OCI-M1 (cell line): ENCODE results near the gene SNAPC2.
"Not testable (repeated sequence)": the region's sequence is repeated elsewhere in the genome, so short reads cannot be mapped to it uniquely, and the experiment has no call there.

Experiments
- DNase-seq: peaks from one replicate; lab custom pipeline; 2025; lab: John Stamatoyannopoulos, UW

Gene SNAPC2

DNA sequence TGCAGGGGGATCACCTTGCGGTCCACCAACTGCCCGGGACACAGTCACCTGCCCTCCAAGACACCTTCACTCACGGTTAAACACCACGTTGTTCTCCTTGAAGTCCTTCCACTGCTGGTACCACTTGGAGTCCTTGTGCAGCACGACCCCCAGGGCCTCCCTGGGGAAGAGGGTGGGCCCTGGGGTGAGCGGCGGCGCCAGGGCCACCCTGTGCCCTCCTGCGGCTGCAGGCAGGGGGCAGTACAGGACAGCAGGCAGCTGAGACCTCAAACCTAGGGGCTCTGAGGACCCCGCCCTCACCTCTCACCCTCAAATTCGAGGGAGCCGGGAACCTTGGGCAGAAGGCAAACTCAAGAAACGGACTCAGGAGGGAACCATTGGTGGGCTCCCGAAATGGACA is 13.3 kb downstream of the SNAPC2 start:
- DNase-seq, result no peak

GRCh38 chr19:7933828-7934725 is 13.9 kb downstream of the SNAPC2 start:
- DNase-seq, result no peak

DNA sequence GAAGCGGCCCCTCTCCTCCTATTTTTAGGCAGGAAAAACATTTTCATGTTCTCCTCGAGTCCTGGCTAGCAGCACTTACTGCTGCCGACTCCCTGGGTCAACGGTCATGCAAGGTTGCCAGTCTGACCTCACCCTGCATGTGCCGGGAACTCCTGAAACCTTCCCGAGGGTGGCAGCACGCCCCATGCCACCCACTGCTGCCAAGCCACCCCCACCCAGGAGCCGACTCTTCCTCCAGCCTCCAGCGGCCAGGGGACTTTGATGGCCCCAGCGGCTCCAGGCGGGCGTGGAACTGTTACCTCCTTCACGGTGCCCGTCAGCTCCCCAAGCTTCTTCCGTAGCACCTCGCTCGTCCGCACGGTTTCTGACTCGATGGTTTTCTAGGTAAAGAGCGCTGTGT is 14.6 kb downstream of the SNAPC2 start:
- DNase-seq, result no peak

DNA sequence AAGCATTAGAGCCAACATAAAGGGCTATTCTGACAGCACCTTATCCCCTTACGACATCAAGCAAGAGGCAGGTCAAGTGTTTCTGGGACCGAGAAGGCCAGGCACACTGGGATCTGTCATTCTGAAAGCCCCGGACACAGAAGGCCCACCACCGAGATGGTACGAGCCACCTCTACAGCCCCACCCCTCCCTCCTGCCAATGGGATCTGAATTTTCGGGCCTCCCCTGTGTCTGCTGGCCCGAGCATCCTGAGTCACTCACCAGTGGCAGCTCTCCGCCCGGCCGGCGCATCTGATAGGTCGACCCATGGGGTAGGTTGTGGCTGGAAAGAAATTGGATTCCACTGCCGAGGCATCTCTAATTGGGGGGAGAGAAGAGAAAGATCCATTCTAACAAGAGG is 20.7 kb downstream of the SNAPC2 start:
- no peak for DNase-seq

DNA sequence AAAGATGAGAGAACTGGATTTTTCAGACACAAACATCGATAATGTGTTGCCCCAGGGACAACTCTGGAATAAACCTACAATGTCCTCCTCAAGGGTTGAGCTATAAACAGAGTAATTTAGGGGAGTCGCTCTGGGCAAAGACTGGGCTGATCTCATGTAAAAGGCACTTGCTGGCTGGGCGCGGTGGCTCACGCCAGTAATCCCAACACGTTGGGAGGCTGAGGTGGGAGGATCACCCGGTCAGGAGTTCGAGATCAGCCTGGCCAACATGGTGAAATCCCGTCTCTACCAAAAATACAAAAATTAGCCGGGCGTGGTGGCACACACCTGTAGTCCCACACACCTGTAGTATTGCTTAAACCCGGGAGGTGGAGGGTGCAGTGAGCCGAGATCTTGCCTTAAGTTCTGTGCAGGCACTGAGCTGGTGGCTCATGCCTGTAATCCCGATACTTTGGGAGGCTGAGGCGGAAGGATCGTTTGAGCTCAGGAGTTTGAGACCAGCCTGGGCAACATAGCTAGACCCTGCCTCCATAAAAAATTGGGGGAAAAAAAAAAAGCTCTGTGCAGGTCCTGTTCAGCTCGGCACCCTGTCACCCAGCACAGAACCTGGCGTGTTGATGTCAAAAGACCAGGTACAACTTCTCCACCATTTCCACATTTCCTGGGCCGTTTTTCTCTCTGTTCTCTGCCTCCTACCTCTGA is 21.9 kb downstream of the SNAPC2 start:
- DNase-seq, result no peak

GRCh38 chr19:7942981-7943443 is 22.9 kb downstream of the SNAPC2 start:
- peak; percentile 40 for DNase-seq

GRCh38 chr19:7943444-7944176 is 23.5 kb downstream of the SNAPC2 start, which contains the start of gene TIMM44:
Gene TIMM44 (minus strand): TSS chr19:7943666. CDS start chr19:7943651, 15 bp downstream.
- DNase-seq, result peak; percentile 100

DNA sequence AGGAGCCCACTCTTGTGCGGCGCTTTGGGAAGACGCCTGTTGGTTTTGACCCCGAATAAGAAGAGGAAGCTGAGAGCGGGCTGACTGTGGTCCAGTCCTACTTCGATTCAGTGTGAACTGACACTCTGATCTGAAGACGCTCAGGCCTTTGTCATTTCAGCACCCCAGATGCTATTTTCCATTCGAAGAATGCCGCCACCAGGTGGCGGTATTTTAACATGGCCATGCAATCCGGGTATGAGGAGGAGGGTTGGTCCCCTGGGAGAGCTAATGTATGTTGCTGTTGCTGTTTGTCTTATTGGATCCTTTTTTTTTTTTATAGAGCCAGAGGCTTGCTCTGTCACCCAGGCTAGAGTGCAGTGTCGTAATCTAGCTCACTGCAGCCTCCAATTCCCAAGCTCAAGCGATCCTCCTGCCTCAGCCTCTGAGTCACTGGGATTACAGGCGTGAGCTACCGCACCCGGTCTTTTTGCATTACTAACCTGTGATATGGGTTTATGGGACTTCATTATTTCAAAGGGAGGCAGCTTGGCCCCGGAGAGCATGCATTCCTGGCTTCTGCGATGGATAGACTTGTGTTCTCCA is 24.1 kb downstream of the SNAPC2 start:
- peak; percentile 97 for DNase-seq

- DNase-seq, result no peak
These were observed 27.8 kb downstream of the SNAPC2 start for GRCh38 chr19:7947939-7948338.

GRCh38 chr19:7953060-7953459 is 32.9 kb downstream of the SNAPC2 start:
- DNase-seq, result peak; percentile 28

DNA sequence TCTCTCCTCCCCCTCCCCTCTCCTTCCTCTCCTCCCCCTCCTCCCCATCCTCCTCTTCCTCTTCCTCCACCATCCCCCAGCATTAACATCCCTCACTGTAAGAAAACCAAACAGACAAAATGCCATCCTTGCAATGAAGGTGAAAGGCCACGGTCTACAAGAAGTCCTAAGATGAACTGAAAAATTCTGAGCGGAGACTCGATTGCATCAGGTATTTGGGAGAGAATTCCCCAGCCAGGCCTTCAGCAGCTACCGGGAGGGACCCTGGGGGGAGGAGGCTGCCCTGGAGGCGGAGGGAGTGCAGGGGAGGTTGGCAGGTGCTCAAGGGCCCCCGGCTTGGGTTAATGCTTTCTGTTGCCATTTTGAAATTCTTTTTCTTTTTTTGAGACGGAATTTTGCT is 33.4 kb downstream of the SNAPC2 start:
- DNase-seq, result no peak

- DNase-seq, result no peak
These were observed 35.6 kb downstream of the SNAPC2 start for GRCh38 chr19:7955696-7956095.

- DNase-seq, result peak; percentile 16
These were observed 39.1 kb downstream of the SNAPC2 start for GRCh38 chr19:7959211-7959610.

- not testable (repeated sequence) for DNase-seq
These were observed 40.9 kb downstream of the SNAPC2 start for GRCh38 chr19:7961082-7961481.

DNA sequence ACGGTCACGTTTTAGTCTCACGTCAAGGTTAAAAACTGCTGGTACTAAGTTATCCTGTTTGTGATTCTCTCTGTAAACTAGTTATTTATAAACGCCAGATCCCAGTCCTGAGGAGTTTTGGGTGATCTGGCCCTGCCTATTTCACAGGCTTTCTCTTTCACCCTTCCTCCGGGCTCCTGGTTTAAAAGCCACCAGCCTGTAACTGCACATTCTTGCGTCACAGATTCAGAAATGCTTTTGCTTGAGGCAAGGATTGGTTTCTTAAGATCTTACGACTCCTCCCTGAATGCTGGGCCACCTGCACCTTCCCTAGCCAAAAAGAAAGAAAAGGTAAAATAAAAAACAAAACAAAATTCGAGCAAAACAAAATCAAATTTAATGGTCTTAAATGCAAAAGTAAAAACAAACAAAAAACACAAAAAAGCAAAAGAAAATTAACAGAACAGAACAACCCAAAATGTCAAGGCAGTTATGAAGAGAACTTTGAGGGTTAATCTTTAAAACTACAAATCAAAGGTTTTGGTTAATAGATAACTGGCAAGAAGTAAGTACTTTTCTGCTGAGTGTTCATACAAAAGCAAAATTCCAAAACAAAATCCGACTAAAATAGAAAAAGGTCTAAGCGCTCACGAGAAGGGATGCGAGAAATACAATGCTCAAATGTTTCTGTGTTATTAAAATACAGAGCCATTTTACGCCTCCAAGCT is 41.9 kb downstream of the SNAPC2 start:
- DNase-seq, result no peak

DNA sequence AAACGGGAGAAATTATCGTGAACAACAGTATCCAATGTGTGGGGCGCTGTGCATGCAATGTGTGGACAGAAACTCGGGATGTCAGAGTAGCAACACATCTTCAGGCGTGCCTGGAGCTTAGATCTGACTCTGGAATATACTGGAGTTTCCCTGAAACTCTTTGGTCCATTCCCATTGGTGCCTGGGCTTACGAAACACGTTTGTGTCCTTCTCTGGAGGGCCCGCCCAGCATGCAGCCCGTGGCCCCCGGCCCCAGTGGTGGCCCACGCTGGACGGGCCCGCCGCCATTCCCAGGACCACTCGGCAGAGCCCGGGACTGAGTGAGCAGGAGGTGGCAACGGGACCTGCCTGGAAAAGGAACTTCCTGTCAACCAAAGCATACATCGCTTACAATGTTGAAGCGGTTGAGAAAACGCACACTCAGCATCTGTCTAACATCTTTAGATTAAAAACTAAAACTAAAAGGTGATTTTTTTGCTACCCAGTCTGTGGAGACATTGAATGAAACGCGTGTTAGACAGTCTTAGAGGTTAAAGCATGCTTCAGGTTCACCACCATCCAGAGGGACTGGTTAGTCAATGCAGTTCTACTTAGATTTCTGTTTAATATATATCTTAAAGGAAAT is 42.6 kb downstream of the SNAPC2 start:
- no peak for DNase-seq

DNA sequence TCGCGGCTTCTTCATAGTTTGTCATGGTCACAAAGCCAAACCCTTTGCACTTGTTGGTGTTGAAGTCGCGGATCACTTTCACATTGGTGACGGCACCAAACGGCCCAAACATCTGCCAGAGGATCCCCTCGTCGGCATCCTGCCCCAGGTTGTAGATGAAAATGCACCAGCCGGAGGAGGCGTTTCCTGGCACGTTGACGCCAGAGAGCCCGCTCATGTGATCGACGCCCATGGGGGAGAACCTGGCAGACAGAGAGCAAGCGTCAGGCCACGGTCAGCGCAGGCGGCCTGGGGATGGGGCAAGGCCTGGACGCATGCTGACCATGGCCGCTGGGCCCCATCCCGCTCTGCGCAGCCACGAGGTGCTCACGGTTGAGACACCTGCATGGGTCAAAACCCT is 43.4 kb downstream of the SNAPC2 start:
- DNase-seq, result no peak

DNA sequence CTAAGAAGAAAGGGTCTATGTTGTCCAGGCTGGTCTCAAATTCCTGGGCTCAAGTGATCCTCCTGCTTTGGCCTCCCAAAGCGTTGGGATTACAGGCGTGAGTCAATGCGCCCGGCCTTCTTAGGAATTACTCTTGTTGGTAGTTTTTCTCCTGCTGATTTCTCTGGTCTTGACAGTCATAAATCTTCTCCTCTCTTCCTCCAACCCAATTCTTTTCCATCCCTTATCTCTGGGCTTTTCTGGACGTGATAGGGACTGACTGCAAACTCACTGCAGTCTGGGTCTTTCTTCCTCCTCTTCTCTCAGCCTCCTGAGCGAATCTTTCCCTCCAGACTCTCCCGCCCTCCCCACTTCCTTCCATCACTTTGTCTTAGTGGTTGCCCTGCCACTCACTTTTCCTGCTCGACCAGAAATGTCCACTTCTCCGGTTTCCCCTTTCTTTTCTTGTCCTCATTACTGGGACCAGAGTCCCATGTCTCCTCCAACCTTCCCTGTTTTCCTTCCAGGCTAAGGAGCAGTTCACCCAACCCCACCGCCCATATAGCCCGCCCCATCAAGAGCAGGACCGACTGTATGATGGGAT is 45.2 kb downstream of the SNAPC2 start:
- no peak for DNase-seq

GRCh38 chr19:7965921-7966665 is 46.0 kb downstream of the SNAPC2 start:
- DNase-seq, result no peak
